ENCODE results near the gene TMEM120A.

DNA sequence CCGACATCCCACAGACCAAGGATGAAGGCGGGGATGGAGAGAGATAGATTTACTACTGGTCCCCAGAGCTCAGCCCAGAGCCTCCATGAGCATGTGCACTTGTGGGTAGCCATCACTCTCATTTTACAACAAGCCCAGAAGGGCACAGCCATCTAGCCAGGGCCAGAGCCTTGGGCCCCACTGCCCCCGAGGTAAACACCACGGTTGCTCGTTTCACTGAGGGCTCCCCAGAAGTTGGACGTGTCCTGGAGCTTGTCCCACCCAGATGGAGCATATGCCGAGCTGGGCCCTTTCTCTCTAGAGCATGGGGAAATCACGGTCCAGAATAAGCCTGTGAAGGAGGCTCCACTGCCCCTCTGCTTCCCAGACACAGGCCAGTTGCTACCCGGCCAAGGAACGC lies 9.0 kb upstream of the TMEM120A start:
- TF ChIP-seq POLR2A (IDR thresholded peaks at IDR 0.05) = no peak
- TF ChIP-seq, protein P1, sequence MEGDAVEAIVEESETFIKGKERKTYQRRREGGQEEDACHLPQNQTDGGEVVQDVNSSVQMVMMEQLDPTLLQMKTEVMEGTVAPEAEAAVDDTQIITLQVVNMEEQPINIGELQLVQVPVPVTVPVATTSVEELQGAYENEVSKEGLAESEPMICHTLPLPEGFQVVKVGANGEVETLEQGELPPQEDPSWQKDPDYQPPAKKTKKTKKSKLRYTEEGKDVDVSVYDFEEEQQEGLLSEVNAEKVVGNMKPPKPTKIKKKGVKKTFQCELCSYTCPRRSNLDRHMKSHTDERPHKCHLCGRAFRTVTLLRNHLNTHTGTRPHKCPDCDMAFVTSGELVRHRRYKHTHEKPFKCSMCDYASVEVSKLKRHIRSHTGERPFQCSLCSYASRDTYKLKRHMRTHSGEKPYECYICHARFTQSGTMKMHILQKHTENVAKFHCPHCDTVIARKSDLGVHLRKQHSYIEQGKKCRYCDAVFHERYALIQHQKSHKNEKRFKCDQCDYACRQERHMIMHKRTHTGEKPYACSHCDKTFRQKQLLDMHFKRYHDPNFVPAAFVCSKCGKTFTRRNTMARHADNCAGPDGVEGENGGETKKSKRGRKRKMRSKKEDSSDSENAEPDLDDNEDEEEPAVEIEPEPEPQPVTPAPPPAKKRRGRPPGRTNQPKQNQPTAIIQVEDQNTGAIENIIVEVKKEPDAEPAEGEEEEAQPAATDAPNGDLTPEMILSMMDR (IDR thresholded peaks at IDR 0.05) = no peak

Data from esophagus squamous epithelium (tissue), 4 donors.